GM18951 (cell line): ENCODE results near the gene TRIOBP.
A peak's percentile ranks its signal among the peaks of the same experiment; 100 is the strongest.

ENCODE experiments used
- POLR2A ChIP-seq: IDR thresholded peaks from 4 replicates; pipeline ENCODE4 v1.6.1; 2011; ENCODE audit warnings: mild to moderate bottlenecking; ENCODE audit not compliant: insufficient read length, insufficient read depth; ENCODE audit errors: extremely low read depth
- in situ Hi-C: fragments of 300-500 bp; cut with MboI; formaldehyde crosslinking; loops from one replicate; pipeline ENCODE4 v1.12.0; 2022; ENCODE audit warnings: low sequenced_read_pairs, mixed read lengths, inconsistent platforms; ENCODE audit not compliant: unreplicated experiment

The TRIOBP gene

GRCh38 chr22:37661160-37661924 lies 35.5 kb upstream of the TRIOBP start:
- in situ Hi-C loops, result no loop called here

GRCh38 chr22:37662039-37662438 lies 34.8 kb upstream of the TRIOBP start:
- no peak for TF ChIP-seq POLR2A
- in situ Hi-C loops, result no loop called here

More at GRCh38 chr22:37661160-37661924, 35.5 kb upstream of the TRIOBP start:
- no peak for TF ChIP-seq POLR2A

DNA sequence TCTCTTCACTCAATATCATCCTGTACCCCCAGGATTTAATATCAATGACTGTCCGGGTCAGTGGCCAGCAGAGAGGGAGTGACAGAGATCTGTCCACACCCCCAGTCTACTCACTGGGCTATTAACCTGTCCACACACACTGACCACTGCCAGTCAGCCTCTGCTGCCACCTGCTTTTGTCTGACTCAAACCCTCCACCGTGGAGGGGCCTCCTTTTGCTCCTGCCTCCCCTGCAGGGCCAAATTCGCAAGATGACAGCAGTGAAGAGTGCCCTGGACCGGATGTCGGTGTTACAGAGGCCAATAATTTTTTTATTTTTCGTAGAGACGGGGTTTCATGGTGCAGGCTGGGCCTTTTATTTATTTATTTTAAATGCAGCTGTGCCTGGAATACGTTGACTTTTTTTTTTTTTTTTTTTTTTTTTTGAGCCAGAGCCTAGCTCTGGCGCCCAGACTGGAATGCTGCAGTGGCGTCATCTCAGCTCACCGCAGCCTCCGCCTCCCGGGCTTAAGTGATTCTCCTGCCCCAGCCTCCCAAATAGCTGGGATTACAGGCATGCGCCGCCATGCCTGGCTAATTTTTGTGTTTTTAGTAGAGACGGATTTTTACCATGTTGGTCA lies 33.2 kb upstream of the TRIOBP start:
- TF ChIP-seq POLR2A, result no peak
- in situ Hi-C loops, result no loop called here

DNA sequence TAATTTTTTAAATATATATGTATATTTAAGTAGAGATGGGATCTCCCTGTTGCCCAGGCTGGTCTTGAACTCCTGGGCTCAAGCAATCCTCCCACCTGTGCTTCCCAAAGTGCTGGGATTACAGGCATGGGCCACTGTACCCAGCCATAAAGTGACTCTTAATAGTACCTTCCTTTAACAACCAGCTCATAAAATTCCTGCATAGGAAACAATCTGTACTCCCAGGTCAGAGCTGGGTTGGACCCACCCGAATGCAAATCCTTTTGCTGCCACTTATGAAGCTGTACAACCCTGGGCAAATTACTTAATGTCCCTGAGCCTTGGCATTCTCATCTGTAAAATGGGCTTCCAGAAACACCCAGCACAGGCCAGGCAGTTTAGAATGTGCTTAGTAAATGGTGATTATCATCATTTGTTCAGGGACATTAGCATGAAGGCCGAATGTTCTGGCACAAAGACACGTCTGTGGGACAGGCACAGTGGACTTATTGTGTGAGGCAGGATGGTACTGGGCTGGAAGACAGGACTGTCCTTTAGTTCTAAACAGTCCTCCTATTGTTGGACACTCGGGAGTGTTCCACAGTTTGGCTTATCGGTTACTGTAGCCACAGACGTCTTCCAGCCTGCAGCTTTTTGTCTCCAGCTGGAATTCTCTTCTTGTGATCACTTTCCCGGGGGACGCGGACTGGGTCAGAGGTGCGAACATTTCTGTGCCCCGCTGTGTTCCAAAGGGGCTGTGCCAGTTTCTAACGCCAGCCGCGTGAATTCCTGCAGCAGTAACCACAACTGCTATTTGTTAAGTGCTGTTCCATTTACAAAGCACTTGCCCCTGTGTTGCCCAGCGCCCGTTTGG lies 32.4 kb upstream of the TRIOBP start:
- in situ Hi-C loops, result no loop called here
- no peak for TF ChIP-seq POLR2A

DNA sequence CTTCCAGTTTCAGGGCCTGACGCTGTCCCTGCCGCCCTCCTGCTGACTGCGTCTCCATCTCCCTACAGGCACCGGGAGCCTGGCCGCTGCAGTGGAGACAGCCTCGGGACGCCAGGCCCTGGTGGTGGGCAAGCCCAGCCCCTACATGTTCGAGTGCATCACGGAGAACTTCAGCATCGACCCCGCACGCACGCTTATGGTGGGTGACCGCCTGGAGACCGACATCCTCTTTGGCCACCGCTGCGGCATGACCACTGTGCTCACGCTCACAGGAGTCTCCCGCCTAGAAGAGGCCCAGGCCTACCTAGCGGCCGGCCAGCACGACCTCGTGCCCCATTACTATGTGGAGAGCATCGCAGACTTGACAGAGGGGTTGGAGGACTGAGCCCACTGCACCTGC lies 31.4 kb upstream of the TRIOBP start:
- in situ Hi-C loops, result no loop called here
- no peak for TF ChIP-seq POLR2A

GRCh38 chr22:37669586-37669985 lies 27.3 kb upstream of the TRIOBP start:
- no peak for TF ChIP-seq POLR2A
- in situ Hi-C loops, result no loop called here

DNA sequence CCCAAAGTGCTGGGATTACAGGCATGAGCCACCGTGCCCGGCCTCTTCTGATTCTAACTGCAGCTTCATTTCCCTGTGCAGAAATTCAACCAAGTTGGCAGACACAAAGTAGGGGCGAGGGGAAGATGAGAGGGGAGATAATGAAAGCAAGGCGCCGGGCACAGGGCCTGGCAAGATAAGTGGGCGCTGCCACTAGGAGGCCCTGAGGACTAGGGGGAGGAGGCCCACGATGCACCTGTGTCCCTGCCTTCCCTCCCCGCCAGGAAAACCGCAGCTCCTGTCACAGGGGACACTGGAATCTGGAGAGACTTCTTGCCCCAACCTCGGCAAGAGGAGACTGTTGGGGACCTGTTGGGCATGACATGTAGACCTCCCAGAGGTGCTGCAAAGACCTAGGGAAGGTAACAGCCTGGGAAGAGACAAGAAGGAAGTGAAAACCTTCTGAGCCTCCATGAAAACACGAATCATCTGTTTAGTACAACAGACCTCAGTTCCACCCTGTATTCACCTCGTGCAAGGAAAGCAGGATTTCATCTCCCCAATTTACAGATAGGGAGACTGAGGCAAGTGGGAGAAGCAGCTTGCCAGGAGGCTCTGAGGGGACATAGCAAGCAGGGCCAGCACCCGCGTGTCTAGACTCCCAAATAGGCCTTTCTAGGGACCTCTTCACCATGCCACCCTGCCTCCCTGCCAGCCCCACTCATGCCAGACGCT lies 24.5 kb upstream of the TRIOBP start:
- TF ChIP-seq POLR2A, result no peak
- in situ Hi-C loops, result no loop called here

- no peak for TF ChIP-seq POLR2A
- in situ Hi-C loops, result no loop called here
Measured at GRCh38 chr22:37672920-37673455, 23.9 kb upstream of the TRIOBP start.

GRCh38 chr22:37674248-37674647 lies 22.6 kb upstream of the TRIOBP start:
- TF ChIP-seq POLR2A, result no peak
- in situ Hi-C loops, result no loop called here

- in situ Hi-C loops, result no loop called here
- TF ChIP-seq POLR2A, result peak; percentile 82
Measured at GRCh38 chr22:37674951-37675929, 21.6 kb upstream of the TRIOBP start, which contains the start of gene LGALS1. LGALS1 (plus strand) TSS chr22:37675636; CDS start chr22:37675703, 67 bp downstream.

DNA sequence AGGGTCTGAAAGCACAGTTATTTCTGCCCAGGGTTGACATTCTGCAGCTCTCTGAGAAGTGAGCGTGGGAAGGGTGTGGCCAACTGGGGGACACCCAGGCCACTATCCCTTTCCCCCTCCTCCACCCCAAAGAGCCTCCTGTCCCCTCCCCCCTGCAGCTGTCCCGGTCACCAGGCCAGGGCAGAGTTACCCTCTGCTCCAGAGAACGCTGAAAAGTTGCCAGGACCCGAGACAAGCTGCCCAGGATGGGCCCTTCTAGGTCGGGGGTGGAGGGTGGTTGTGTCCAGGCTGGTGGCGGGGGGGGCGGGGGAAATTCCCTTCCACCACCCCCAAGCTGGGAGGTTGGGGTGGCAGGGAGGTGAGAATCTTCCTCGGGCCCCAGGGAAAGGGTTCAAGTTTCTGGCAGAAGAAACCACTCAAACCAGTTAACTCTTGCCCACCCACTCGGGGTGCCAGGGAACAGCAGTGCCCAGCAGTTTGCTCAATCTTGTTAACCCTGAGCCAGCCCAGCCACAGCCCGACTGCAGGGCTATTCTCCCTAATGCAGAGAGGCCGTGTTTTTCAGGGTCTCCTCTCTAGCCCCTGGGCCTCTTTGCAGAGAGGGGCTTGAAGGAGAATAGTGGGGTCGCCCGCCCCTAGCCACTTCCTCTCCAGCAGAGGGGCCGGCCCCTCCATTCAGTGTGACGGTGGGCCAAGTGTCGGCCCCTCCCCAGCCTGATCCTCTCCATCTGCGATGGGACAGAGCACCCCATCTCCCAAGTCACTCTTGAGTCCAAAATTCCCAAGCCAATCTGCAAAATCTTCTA lies 20.7 kb upstream of the TRIOBP start:
- no peak for TF ChIP-seq POLR2A
- in situ Hi-C loops, result no loop called here
